GM23338 (cell line): Measurements from ENCODE around the gene PDCD1. TPM values are rescaled to one million over a fixed set of nuclear protein-coding genes. Genes with fewer than 3 reads are reported as not detected.

Experiments used
- ATAC-seq: fragments of 200-7000 bp; cut with Tn5 transposase; 3 replicates; pipeline ENCODE4 v1.9.1; 2020
- DNase-seq: peaks from one replicate; pipeline ENCODE4 v3.0.0-alpha.2; 2015; ENCODE audit warnings: low spot score
- H2AFZ ChIP-seq: fragments of 200-600 bp; sonication (generic); 2 replicates; pipeline ENCODE4 v1.8.0; 2016; ENCODE audit warnings: antibody characterized with exemption, mild to moderate bottlenecking, moderate library complexity
- H3F3A ChIP-seq: fragments of 200-600 bp; sonication (generic); replicated peaks from 2 replicates; pipeline ENCODE4 v1.8.0; 2017; ENCODE audit warnings: antibody characterized with exemption, mixed run types, low read depth
- H3K27ac ChIP-seq: fragments of 200-600 bp; sonication (generic); 2 replicates; pipeline ENCODE4 v1.6.1; 2016; ENCODE audit warnings: low read depth
- H3K27me3 ChIP-seq: fragments of 200-600 bp; sonication (generic); 2 replicates; pipeline ENCODE4 v1.8.0; 2016; ENCODE audit warnings: mild to moderate bottlenecking, mixed run types, moderate library complexity; ENCODE audit not compliant: insufficient read depth
- H3K36me3 ChIP-seq: fragments of 200-600 bp; sonication (generic); 2 replicates; pipeline ENCODE4 v1.8.0; 2016; ENCODE audit warnings: mild to moderate bottlenecking; ENCODE audit not compliant: insufficient read depth
- H3K4me1 ChIP-seq: fragments of 200-600 bp; sonication (generic); 2 replicates; pipeline ENCODE4 v1.8.0; 2016; ENCODE audit warnings: mild to moderate bottlenecking, moderate library complexity; ENCODE audit not compliant: insufficient read depth
- H3K4me2 ChIP-seq: fragments of 200-600 bp; sonication (generic); 2 replicates; pipeline ENCODE4 v1.7.1; 2017; ENCODE audit warnings: mixed run types
- H3K4me3 ChIP-seq: fragments of 200-600 bp; sonication (generic); 2 replicates; pipeline ENCODE4 v1.6.1; 2016; ENCODE audit warnings: mixed run types
- H3K79me2 ChIP-seq: fragments of 200-600 bp; sonication (generic); replicated peaks from 2 replicates; pipeline ENCODE4 v1.8.0; 2017; ENCODE audit warnings: mild to moderate bottlenecking; ENCODE audit not compliant: insufficient read depth
- H3K9me2 ChIP-seq: fragments of 200-600 bp; sonication (generic); 2 replicates; pipeline ENCODE4 v1.8.0; 2017; ENCODE audit not compliant: insufficient read depth
- H4K20me1 ChIP-seq: fragments of 200-600 bp; sonication (generic); replicated peaks from 2 replicates; pipeline ENCODE4 v1.8.0; 2017; ENCODE audit warnings: mild to moderate bottlenecking; ENCODE audit not compliant: insufficient read depth
- H3K27ac Mint-ChIP-seq: 2 replicates; pipeline ENCODE4 v1.8.0; 2020; ENCODE audit warnings: inconsistent platforms, mild to moderate bottlenecking, moderate library complexity, mixed read lengths
- H3K27me3 Mint-ChIP-seq: 3 replicates; pipeline ENCODE4 v1.8.0; 2022; ENCODE audit warnings: low read depth, mild to moderate bottlenecking, moderate library complexity, mixed read lengths, inconsistent platforms; ENCODE audit not compliant: insufficient read depth, poor library complexity
- H3K36me3 Mint-ChIP-seq: 3 replicates; pipeline ENCODE4 v1.8.0; 2021; ENCODE audit warnings: low read depth, mild to moderate bottlenecking, inconsistent platforms, moderate library complexity, mixed read lengths
- H3K4me1 Mint-ChIP-seq: 3 replicates; pipeline ENCODE4 v1.8.0; 2020; ENCODE audit warnings: mild to moderate bottlenecking, inconsistent platforms, mixed read lengths
- H3K4me3 Mint-ChIP-seq: 3 replicates; pipeline ENCODE4 v1.8.0; 2021; ENCODE audit warnings: moderate library complexity, mild to moderate bottlenecking, inconsistent platforms, mixed read lengths
- H3K9me3 Mint-ChIP-seq: 3 replicates; pipeline ENCODE4 v1.8.0; 2020; ENCODE audit warnings: moderate library complexity, mild to moderate bottlenecking, inconsistent platforms, mixed read lengths
- CREB1 ChIP-seq: fragments of 250-450 bp; sonication (Bioruptor Pico); IDR thresholded peaks from 2 replicates; pipeline ENCODE4 v1.5.0; 2020; ENCODE audit warnings: low read depth, mild to moderate bottlenecking, moderate library complexity
- EZH2 ChIP-seq: fragments of 200-600 bp; sonication (generic); IDR thresholded peaks from one replicate; pipeline ENCODE4 v1.8.0; 2017; ENCODE audit warnings: antibody characterized with exemption, mild to moderate bottlenecking, low read depth; ENCODE audit not compliant: unreplicated experiment
- EZH2phosphoT487 ChIP-seq: fragments of 200-600 bp; sonication (generic); IDR thresholded peaks from one replicate; pipeline ENCODE4 v1.8.1; 2018; ENCODE audit warnings: antibody characterized with exemption; ENCODE audit not compliant: unreplicated experiment
- JUNB ChIP-seq: IDR thresholded peaks from one replicate; pipeline ENCODE4 v1.6.1; 2016; ENCODE audit warnings: antibody characterized with exemption; ENCODE audit not compliant: unreplicated experiment
- NANOG ChIP-seq: IDR thresholded peaks from 2 replicates; pipeline ENCODE4 v1.6.1; 2016; ENCODE audit warnings: antibody characterized with exemption, borderline replicate concordance
- POLR2AphosphoS5 ChIP-seq: IDR thresholded peaks from 2 replicates; pipeline ENCODE4 v1.6.1; 2016; ENCODE audit warnings: antibody characterized with exemption, low read depth
- REST ChIP-seq: IDR thresholded peaks from one replicate; pipeline ENCODE4 v1.6.1; 2018; ENCODE audit warnings: antibody characterized with exemption; ENCODE audit not compliant: unreplicated experiment
- STAT1 ChIP-seq: IDR thresholded peaks from one replicate; pipeline ENCODE4 v1.6.1; 2016; ENCODE audit warnings: antibody characterized with exemption; ENCODE audit not compliant: unreplicated experiment
- ZNF114 ChIP-seq: fragments of 250-450 bp; sonication (Bioruptor Pico); IDR thresholded peaks from 2 replicates; pipeline ENCODE4 v1.5.0; 2020; ENCODE audit warnings: mild to moderate bottlenecking, moderate library complexity
- ZNF331 ChIP-seq: fragments of 250-450 bp; sonication (Bioruptor Pico); IDR thresholded peaks from 2 replicates; pipeline ENCODE4 v1.5.0; 2020; ENCODE audit warnings: low read depth, mild to moderate bottlenecking, moderate library complexity
- polyA plus RNA-seq: library from polyadenylated mRNA; unstranded; fragments of >200 nt; fragmentation: Nextera tagmentation; extraction: Ambion mirVana; gene quantifications from 2 replicates; pipeline ENCODE4 v1.2.1, GENCODE V29; 2016
- total RNA-seq: library from RNA; depleted of rRNA; stranded (reverse); fragments of >200 nt; shearing (Covaris generic); gene quantifications from 2 replicates; pipeline ENCODE4 v1.2.3, GENCODE V29; 2014
- TF ChIP-seq, protein P1 (sequence below): IDR thresholded peaks from 2 replicates; pipeline ENCODE4 v1.6.1; 2016; ENCODE audit warnings: antibody characterized with exemption
- TF ChIP-seq, protein P2 (sequence below), 2 experiments: fragments of 200-600 bp in 1 of 2; sonication (generic) in 1 of 2; conservative IDR thresholded peaks; 2 replicates each; pipeline versions ENCODE4 v1.5.1 to v1.6.1; 2016 to 2017; ENCODE audit warnings: antibody characterized with exemption in 2 of 2, low read depth in 2 of 2, mild to moderate bottlenecking in 2 of 2, moderate library complexity in 1 of 2
- TF ChIP-seq, protein P3 (sequence below): fragments of 250-450 bp; sonication (Bioruptor Pico); IDR thresholded peaks from 2 replicates; pipeline ENCODE4 v1.5.0; 2020; ENCODE audit warnings: mild to moderate bottlenecking, moderate library complexity

Gene PDCD1
- total and polyA plus RNA-seq, 2 experiments from 2014 or later: 0.34 to 0.38 TPM

- Histone ChIP-seq H3F3A (0 out of 2 replicates have a peak, but pooled peaks cover 2% of the 10 kb centered on the region), H3K27ac (no peak overlapping the region), H3K9me2 (no peaks in the 10 kb centered on the region), H2AFZ (no peak overlapping the region), H3K79me2 (no peaks in the 10 kb centered on the region), H3K36me3 (no peaks in the 10 kb centered on the region), H3K27me3 (no peaks in the 10 kb centered on the region), H3K4me1 (peaks cover 11% of the 10 kb centered on the region), H3K4me3 (no peak overlapping the region), H4K20me1 (no peaks in the 10 kb centered on the region; the same call in 1 of the 2 replicates), H3K4me2 (no peak overlapping the region)
- Mint-ChIP-seq H3K4me3 (no peak overlapping the region), H3K27me3 (peaks cover 8% of the 10 kb centered on the region), H3K36me3 (no peaks in the 10 kb centered on the region; the same call in 2 of the 3 replicates), H3K27ac (no peak overlapping the region), H3K4me1 (peaks cover 17% of the 10 kb centered on the region), H3K9me3 (no peaks in the 10 kb centered on the region)
- DNase-seq (no peak), ATAC-seq (no peak)
- TF ChIP-seq STAT1: no peak
- TF ChIP-seq REST: no peak
- TF ChIP-seq, protein P1, sequence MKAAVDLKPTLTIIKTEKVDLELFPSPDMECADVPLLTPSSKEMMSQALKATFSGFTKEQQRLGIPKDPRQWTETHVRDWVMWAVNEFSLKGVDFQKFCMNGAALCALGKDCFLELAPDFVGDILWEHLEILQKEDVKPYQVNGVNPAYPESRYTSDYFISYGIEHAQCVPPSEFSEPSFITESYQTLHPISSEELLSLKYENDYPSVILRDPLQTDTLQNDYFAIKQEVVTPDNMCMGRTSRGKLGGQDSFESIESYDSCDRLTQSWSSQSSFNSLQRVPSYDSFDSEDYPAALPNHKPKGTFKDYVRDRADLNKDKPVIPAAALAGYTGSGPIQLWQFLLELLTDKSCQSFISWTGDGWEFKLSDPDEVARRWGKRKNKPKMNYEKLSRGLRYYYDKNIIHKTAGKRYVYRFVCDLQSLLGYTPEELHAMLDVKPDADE: no peak
- TF ChIP-seq POLR2AphosphoS5: no peak
- TF ChIP-seq EZH2phosphoT487: no peak
- no peak for TF ChIP-seq EZH2
- no peak for TF ChIP-seq JUNB
- TF ChIP-seq, protein P2, sequence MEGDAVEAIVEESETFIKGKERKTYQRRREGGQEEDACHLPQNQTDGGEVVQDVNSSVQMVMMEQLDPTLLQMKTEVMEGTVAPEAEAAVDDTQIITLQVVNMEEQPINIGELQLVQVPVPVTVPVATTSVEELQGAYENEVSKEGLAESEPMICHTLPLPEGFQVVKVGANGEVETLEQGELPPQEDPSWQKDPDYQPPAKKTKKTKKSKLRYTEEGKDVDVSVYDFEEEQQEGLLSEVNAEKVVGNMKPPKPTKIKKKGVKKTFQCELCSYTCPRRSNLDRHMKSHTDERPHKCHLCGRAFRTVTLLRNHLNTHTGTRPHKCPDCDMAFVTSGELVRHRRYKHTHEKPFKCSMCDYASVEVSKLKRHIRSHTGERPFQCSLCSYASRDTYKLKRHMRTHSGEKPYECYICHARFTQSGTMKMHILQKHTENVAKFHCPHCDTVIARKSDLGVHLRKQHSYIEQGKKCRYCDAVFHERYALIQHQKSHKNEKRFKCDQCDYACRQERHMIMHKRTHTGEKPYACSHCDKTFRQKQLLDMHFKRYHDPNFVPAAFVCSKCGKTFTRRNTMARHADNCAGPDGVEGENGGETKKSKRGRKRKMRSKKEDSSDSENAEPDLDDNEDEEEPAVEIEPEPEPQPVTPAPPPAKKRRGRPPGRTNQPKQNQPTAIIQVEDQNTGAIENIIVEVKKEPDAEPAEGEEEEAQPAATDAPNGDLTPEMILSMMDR (conservative IDR thresholded peaks at IDR 0.05; ENCODE audit: low read depth in 2 of 2): no peak
- TF ChIP-seq, protein P3, sequence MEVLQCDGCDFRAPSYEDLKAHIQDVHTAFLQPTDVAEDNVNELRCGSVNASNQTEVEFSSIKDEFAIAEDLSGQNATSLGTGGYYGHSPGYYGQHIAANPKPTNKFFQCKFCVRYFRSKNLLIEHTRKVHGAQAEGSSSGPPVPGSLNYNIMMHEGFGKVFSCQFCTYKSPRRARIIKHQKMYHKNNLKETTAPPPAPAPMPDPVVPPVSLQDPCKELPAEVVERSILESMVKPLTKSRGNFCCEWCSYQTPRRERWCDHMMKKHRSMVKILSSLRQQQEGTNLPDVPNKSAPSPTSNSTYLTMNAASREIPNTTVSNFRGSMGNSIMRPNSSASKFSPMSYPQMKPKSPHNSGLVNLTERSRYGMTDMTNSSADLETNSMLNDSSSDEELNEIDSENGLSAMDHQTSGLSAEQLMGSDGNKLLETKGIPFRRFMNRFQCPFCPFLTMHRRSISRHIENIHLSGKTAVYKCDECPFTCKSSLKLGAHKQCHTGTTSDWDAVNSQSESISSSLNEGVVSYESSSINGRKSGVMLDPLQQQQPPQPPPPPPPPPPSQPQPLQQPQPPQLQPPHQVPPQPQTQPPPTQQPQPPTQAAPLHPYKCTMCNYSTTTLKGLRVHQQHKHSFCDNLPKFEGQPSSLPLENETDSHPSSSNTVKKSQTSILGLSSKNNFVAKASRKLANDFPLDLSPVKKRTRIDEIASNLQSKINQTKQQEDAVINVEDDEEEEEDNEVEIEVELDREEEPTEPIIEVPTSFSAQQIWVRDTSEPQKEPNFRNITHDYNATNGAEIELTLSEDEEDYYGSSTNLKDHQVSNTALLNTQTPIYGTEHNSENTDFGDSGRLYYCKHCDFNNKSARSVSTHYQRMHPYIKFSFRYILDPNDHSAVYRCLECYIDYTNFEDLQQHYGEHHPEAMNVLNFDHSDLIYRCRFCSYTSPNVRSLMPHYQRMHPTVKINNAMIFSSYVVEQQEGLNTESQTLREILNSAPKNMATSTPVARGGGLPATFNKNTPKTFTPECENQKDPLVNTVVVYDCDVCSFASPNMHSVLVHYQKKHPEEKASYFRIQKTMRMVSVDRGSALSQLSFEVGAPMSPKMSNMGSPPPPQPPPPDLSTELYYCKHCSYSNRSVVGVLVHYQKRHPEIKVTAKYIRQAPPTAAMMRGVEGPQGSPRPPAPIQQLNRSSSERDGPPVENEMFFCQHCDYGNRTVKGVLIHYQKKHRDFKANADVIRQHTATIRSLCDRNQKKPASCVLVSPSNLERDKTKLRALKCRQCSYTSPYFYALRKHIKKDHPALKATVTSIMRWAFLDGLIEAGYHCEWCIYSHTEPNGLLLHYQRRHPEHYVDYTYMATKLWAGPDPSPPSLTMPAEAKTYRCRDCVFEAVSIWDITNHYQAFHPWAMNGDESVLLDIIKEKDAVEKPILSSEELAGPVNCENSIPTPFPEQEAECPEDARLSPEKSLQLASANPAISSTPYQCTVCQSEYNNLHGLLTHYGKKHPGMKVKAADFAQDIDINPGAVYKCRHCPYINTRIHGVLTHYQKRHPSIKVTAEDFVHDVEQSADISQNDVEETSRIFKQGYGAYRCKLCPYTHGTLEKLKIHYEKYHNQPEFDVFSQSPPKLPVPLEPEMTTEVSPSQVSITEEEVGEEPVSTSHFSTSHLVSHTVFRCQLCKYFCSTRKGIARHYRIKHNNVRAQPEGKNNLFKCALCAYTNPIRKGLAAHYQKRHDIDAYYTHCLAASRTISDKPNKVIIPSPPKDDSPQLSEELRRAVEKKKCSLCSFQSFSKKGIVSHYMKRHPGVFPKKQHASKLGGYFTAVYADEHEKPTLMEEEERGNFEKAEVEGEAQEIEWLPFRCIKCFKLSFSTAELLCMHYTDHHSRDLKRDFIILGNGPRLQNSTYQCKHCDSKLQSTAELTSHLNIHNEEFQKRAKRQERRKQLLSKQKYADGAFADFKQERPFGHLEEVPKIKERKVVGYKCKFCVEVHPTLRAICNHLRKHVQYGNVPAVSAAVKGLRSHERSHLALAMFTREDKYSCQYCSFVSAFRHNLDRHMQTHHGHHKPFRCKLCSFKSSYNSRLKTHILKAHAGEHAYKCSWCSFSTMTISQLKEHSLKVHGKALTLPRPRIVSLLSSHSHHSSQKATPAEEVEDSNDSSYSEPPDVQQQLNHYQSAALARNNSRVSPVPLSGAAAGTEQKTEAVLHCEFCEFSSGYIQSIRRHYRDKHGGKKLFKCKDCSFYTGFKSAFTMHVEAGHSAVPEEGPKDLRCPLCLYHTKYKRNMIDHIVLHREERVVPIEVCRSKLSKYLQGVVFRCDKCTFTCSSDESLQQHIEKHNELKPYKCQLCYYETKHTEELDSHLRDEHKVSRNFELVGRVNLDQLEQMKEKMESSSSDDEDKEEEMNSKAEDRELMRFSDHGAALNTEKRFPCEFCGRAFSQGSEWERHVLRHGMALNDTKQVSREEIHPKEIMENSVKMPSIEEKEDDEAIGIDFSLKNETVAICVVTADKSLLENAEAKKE: no peak
- TF ChIP-seq ZNF331 (CRISPR knock-in tag): no peak
- no peak for TF ChIP-seq ZNF114
- TF ChIP-seq CREB1 (CRISPR knock-in tag): no peak
- no peak for TF ChIP-seq NANOG
Observed at GRCh38 chr2:241906826-241907570, 48.3 kb upstream of the PDCD1 start.
